SHP77 (cell line): ENCODE results near the gene FBXL16.
A peak's percentile ranks its signal among the peaks of the same experiment; 100 is the strongest.

Experiments used
- DNase-seq, 2 experiments: peaks; one replicate each; lab custom pipeline; 2025; lab: John Stamatoyannopoulos, UW

Gene FBXL16

GRCh38 chr16:660459-661183, 45.0 kb downstream of the FBXL16 start:
- DNase-seq: peak; percentile 85 to 96

DNA sequence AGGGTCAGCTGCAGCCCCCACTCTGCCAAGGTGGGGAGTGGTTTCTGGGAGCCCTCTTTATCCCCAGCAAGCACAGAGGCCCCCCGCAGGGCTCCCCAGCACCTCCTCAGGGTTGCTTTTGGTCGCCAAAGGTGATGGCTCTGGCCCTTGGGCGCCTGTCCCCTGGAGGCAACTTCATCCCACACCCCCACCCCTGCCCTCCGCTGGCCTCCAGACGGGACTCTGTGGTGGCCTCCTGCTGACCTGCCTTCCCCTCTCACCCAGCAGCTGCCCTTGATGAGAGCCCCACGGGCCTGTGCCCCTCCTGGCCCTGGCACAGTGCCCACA, 45.5 kb downstream of the FBXL16 start:
- DNase-seq: no peak

DNA sequence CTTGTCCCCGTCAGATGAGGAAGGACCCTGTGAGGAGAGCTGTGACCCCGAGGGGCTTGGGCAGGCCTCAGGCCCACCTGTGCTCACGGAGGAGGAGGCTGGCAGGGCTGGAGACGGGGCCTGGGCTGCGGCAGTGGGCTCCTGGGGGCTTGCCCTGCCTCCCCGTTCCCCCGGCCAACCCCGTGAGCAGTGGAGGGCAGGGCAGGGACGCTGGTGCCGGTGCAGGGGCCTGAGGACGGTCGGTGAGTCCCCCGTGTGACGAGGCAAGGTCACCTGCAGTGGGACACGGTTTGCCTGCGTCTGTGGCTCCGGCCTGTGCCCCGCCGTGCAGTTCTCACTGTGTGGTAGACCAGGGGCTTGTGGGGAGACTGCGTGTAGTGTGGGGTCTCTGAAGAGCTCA, 46.0 kb downstream of the FBXL16 start:
- no peak for DNase-seq

GRCh38 chr16:658679-659571, 46.7 kb downstream of the FBXL16 start:
- no peak for DNase-seq

DNA sequence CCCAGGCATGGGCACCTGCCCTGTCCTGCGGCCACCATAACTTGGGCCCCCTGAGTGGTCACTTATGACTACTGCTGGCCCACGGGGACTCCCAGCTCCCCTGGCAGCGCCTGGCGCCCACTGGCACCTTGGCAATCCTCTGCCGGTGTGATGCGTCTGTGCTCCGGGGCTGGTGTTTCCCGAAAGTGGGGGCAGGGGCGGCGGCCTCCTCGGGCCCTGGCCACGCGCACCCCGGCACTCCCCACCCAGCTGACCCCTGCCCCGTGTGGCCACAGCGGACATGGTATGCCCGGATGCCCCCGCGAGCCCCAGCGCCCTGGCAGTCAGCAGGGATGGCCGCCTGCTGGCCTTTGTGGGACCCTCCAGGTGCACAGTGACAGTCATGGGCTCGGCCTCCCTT, 48.1 kb downstream of the FBXL16 start:
- DNase-seq: no peak

GRCh38 chr16:654034-654433, 51.6 kb downstream of the FBXL16 start:
- DNase-seq: no peak

DNA sequence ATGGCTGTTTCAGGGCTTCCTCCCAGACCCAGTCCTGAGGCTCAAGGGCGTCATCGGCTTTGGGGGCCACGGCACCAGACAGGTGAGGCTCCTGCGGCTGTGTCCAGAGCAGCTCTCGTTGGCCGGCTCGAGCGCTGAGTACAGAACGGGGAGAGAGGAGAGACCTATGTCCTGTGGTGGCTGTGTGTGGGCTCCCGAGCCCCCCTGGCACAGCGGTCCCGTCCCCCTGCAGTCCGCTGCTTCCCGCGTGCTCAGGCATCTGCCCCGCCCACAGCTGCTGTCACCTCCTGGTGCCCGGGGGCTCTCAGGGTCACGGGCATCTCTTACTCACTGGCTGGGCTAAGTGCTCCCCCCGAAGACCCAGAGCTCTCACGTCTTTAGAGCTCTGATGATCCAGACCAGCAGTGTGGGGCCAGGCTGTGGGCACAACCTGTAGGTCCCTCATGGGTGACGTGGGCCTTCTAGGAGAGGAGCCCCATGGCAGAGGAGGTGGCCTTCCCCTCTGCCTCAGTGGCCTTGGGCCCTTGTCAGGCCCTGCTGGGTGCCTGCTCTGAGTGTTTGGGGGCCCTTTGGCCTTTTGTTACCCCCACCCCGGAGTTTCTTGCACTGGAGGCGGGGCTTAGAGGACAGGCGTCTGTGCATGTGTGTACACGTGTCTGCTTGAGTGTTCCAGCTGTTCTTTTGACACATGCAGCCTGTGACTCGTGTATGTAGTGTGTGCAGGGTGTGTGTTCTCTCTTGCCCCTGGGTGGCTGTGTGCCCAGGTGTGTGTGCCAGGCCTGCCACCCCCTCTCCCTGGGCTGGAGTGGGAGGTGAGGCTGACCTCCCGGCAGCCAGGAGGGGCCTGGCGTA, 52.9 kb downstream of the FBXL16 start:
- no peak for DNase-seq

- no peak for DNase-seq
Measured at GRCh38 chr16:651844-652243, 53.8 kb downstream of the FBXL16 start.

DNA sequence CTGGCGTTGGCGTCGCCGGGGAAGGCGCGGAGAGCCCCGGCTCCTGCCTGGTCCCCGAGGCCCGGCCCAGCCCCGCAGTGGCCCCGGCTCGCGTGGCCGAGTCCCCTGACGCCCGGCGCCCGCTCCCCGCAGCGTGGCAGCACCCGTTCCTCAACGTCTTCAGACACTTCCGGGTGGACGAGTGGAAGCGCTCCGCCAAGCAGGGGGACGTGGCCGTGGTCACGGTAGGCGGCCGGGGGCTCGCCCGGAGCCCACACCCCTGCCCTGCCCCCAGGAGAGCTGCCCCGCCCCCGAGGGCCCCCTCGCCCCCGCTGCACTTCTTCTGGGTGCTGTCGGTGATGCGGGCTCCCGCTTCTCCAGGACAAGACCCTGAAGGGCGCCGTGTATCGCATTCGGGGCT, 56.0 kb downstream of the FBXL16 start:
- no peak for DNase-seq

DNA sequence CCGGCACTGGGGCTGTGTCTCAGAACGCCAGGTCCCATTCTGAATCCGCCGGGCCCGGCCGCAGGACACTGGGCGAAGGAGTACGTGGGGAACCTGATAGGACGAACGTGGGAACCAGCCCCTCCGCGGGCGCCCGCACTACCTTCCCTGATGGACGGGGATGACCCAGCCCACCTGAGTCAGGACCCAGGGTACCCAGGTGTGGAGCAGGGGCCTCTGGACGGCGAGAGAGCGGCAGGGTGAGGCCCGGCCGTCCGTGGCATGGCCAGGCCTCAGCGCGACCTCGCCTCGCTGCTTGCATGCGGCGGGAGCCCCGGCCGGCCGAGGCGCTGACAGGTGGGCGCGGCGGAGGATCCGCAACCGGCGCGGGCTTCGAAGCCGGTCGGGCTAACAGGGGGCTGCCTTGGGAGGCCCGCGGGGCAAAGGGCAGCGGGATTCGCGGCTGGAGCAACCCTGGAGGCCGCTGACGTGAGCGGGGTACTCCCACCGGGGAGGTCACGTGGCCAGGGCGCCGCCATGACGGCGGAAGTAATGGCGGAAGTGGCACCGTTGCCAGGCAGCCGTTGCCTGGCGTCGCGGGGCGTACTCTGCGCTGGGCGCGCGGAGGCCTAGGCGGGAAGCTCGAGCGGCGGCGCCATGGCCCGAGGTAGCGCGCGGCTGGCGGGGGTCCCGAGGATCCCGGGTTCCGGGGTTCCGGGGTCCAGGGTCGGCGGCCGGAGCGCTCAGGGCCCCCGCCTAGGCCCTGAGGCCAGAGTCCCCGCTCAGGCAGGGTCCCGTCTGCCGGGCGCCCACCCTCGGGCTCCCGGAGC, 56.6 kb downstream of the FBXL16 start, which contains the start of gene WDR90:
Gene WDR90, plus strand, starts transcription at position 585 of the 809 bp plus-strand sequence. Its CDS starts 52 bp downstream, at position 637.
- peak; percentile 90 to 93 for DNase-seq

DNA sequence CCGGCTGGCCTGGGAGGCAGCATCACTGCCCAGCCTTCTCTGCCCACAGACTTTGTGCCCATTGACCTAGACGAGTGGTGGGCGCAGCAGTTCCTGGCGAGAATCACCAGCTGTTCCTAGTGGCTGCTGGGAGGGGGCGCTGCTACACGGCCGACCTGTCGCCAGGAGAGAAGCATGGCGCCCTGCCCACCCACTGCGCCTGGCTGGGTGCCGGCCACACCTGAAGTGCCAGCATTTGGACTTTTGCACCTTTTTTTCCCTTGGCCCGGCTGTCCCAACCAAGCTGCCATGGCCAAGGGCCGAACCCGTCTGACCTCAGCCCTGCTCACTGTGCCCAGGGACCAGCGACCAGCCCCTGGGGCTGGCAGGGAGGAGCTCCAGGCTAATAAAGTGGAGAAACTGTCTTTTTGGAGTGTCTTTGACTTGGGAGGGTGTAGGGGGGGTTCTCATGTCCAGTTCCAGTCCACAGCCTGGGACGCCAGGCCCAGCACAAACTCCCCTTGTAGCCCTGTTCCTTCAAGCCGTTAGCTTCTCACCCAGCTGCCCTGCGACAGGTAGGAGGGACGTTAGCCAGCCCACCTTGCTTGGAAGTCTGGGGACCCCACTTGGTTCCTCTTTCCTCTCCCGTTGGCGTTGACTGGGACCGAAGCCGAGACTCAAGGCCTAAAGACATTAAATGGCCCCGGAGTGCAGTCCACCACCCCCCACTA, 57.4 kb downstream of the FBXL16 start:
- DNase-seq: peak; percentile 39 to 64

- no peak for DNase-seq
Measured at GRCh38 chr16:647173-647902, 58.3 kb downstream of the FBXL16 start.

- DNase-seq: no peak
Measured at GRCh38 chr16:646679-647172, 58.9 kb downstream of the FBXL16 start.

DNA sequence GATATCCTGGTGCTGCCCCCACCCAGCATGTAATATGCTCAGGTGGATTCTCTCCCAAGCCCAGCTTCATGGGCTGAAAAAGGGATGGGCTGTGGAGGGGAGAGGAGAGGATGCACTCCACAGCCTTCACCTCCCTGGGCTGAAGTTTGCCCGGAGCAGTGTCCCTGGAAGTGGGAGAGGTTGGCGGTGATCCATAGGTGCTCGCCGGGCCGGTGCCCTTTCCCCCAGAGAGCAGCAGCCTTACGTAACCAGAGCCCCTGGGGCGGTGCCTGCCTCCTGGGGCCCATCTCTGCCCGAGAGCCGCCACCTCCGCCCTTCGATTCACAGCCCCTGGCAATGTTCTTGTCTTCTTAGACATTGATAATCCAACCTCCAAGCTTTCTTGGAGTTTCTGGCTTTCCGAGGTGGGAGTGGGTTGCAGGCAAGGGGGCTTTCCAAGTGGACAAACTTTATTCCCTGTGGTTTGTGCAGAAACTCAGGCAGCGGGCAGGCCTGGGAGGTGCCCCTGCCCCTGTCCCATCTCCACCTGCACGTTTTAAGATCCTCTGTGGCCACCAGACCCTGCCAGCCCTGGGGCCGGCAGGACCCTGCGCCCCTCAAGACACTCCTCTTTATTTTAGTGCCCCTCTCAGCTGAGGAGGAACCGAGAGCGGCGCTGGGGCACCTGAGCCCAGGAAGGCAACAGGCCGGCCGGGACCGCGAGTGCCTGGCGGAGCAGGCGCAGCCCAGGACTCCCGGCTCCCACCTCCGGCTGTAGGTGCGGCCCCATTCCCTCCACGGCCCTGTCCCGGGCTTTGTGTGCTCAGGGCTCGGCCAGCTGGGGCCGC, 59.5 kb downstream of the FBXL16 start:
- no peak for DNase-seq

DNA sequence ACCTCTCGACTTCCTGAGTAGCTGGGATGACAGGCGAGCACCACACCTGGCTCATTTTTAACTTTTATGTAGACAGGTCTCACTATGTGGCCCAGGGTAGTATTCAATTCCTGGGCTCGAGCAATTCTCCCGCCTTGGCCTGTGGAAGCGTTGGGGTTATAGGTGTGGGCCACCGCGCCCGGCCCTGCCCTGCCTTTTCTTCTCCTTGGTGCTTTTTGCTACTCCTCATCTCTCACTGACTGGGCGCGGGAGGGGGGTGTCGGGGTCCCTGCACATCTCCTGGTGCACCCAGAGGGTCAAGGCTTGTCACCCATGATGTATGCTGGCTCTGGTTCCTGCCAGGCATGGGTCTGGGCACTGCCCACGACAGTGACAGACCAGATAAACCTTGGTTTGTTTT, 61.0 kb downstream of the FBXL16 start:
- DNase-seq: no peak

GRCh38 chr16:643050-643368, 62.6 kb downstream of the FBXL16 start:
- no peak for DNase-seq
